HepG2 (cell line): ENCODE data around the gene KHK. TPM values are rescaled to one million over a fixed set of nuclear protein-coding genes. Genes with fewer than 3 reads are reported as not detected.

ENCODE experiments used
- ARNTL ChIP-seq: sonication (generic); formaldehyde crosslinking; IDR thresholded peaks from 2 replicates; pipeline ENCODE4 v1.4.0; 2020; ENCODE audit warnings: mild to moderate bottlenecking, missing genetic modification reagents
- ATAD3A ChIP-seq: sonication (generic); formaldehyde crosslinking; IDR thresholded peaks from 2 replicates; pipeline ENCODE4 v1.4.0; 2020; ENCODE audit warnings: missing genetic modification reagents
- ETS1 ChIP-seq: sonication (generic); formaldehyde crosslinking; IDR thresholded peaks from 2 replicates; pipeline ENCODE4 v1.4.0; 2020; ENCODE audit warnings: missing genetic modification reagents
- GABPA ChIP-seq, 2 experiments: IDR thresholded peaks; 2 replicates each; pipeline ENCODE4 v1.6.1; 2011 to 2016; ENCODE audit warnings: low read depth in 2 of 2, low read length in 1 of 2, missing biosample characterization in 1 of 2, missing genetic modification characterization in 1 of 2
- GABPB1 ChIP-seq: IDR thresholded peaks from 2 replicates; pipeline ENCODE4 v1.6.1; 2016; ENCODE audit warnings: mild to moderate bottlenecking, missing genetic modification reagents, moderate library complexity, missing compliant biosample characterization
- HNRNPK ChIP-seq: fragments of 200-400 bp; formaldehyde crosslinking; IDR thresholded peaks from 2 replicates; pipeline ENCODE4 v1.6.1; 2018; ENCODE audit warnings: low read length, low read depth, moderate library complexity, mild to moderate bottlenecking; ENCODE audit not compliant: poor library complexity, severe bottlenecking
- KLF15 ChIP-seq: sonication (generic); formaldehyde crosslinking; IDR thresholded peaks from 2 replicates; pipeline ENCODE4 v1.8.1; 2023; ENCODE audit warnings: borderline replicate concordance, mild to moderate bottlenecking, inconsistent platforms, missing genetic modification reagents, mixed read lengths
- MIER3 ChIP-seq: IDR thresholded peaks from 2 replicates; pipeline ENCODE4 v1.6.1; 2016; ENCODE audit warnings: missing compliant biosample characterization, borderline replicate concordance
- SAFB2 ChIP-seq: sonication (generic); formaldehyde crosslinking; IDR thresholded peaks from 2 replicates; pipeline ENCODE4 v1.5.1; 2020; ENCODE audit warnings: missing genetic modification reagents, low read depth, mild to moderate bottlenecking, borderline replicate concordance
- SRY ChIP-seq: sonication (generic); formaldehyde crosslinking; IDR thresholded peaks from 2 replicates; pipeline ENCODE4 v1.8.0; 2022; ENCODE audit warnings: mild to moderate bottlenecking, missing genetic modification reagents
- TBL1XR1 ChIP-seq: fragments of 150-350 bp; IDR thresholded peaks from 2 replicates; pipeline ENCODE4 v1.6.1; 2014; ENCODE audit warnings: borderline replicate concordance, low read length; ENCODE audit not compliant: partially characterized antibody
- ZFP82 ChIP-seq: sonication (generic); formaldehyde crosslinking; IDR thresholded peaks from 2 replicates; pipeline ENCODE4 v1.5.1; 2020; ENCODE audit warnings: mild to moderate bottlenecking, missing genetic modification reagents, borderline replicate concordance
- ZNF101 ChIP-seq: sonication (generic); formaldehyde crosslinking; IDR thresholded peaks from 2 replicates; pipeline ENCODE4 v1.4.0; 2020; ENCODE audit warnings: mild to moderate bottlenecking, low read depth, missing genetic modification reagents, borderline replicate concordance
- ZNF329 ChIP-seq: sonication (generic); formaldehyde crosslinking; IDR thresholded peaks from 2 replicates; pipeline ENCODE4 v1.9.0; 2021; ENCODE audit warnings: low read depth, mild to moderate bottlenecking, missing genetic modification reagents
- ZNF484 ChIP-seq: sonication (generic); formaldehyde crosslinking; IDR thresholded peaks from 2 replicates; pipeline ENCODE4 v1.5.1; 2020; ENCODE audit warnings: mild to moderate bottlenecking, low read depth, missing genetic modification reagents, borderline replicate concordance
- ZNF552 ChIP-seq: sonication (generic); formaldehyde crosslinking; IDR thresholded peaks from 2 replicates; pipeline ENCODE4 v1.9.0; 2022; ENCODE audit warnings: missing genetic modification reagents, mild to moderate bottlenecking, borderline replicate concordance
- ZNF609 ChIP-seq: sonication (generic); formaldehyde crosslinking; IDR thresholded peaks from 2 replicates; pipeline ENCODE4 v1.4.0; 2020; ENCODE audit warnings: mild to moderate bottlenecking, missing genetic modification reagents, borderline replicate concordance
- ZNF75D ChIP-seq: sonication (generic); formaldehyde crosslinking; IDR thresholded peaks from 2 replicates; pipeline ENCODE4 v1.8.1; 2023; ENCODE audit warnings: missing genetic modification reagents, mild to moderate bottlenecking, borderline replicate concordance
- ZXDC ChIP-seq: sonication (generic); formaldehyde crosslinking; IDR thresholded peaks from 2 replicates; pipeline ENCODE4 v1.5.0; 2020; ENCODE audit warnings: mild to moderate bottlenecking, missing genetic modification reagents
- polyA plus RNA-seq, 8 experiments: library from polyadenylated mRNA; depleted of rRNA in 3 of 8; stranded (reverse) in 7 of 8; unstranded in 1 of 8; fragments of >200 nt; fragmentation: Illumina TruSeq in 4 of 8; extraction: Trizol in 4 of 8; gene quantifications; 2 replicates each; pipeline versions ENCODE4 v1.2.1 to v1.2.3, GENCODE V29; 2011 to 2016; ENCODE audit warnings: low read depth in 4 of 8, missing spikeins in 1 of 8, mixed read lengths in 1 of 8; ENCODE audit not compliant: insufficient read depth in 1 of 8
- total RNA-seq, 5 experiments: library from RNA; depleted of rRNA; stranded (reverse); fragments of >200 nt; fragmentation: Illumina TruSeq; extraction: Trizol; gene quantifications; 2 replicates each; pipeline ENCODE4 v1.2.3, GENCODE V29; 2016; ENCODE audit warnings: low read depth in 1 of 5

Gene KHK
- total and polyA plus RNA-seq, 2 of the 13 experiments (the other 11 are each of a cell fraction or from before 2014, with no cell fraction given): 40.9 to 99.2 TPM

- TF ChIP-seq SRY (CRISPR knock-in tag) (peak; percentile 64; the same call in 1 of the 2 replicates), ETS1 (CRISPR knock-in tag) (peak; percentile 91; the same call in 1 of the 2 replicates), ZNF552 (CRISPR knock-in tag) (no peak; the same call in 1 of the 2 replicates), GABPB1 (CRISPR knock-in tag) (peak; percentile 76), TBL1XR1 (peak; percentile 5), SAFB2 (CRISPR knock-in tag) (peak; percentile 95), ZNF101 (CRISPR knock-in tag) (peak; percentile 59; the same call in 1 of the 2 replicates), ARNTL (CRISPR knock-in tag) (peak; percentile 96), HNRNPK (peak; percentile 42), MIER3 (CRISPR knock-in tag) (peak; percentile 90), ZNF484 (CRISPR knock-in tag) (no peak), ZFP82 (CRISPR knock-in tag) (no peak), ZNF609 (no peak; the same call in none of the 2 replicates), ZNF329 (CRISPR knock-in tag) (peak; percentile 50), ATAD3A (CRISPR knock-in tag) (no peak), ZXDC (CRISPR knock-in tag) (peak; percentile 67), KLF15 (CRISPR knock-in tag) (no peak), ZNF75D (CRISPR knock-in tag) (no peak), GABPA (IDR thresholded peaks at IDR 0.05; ENCODE audit: low read depth, low read length) (no peak), GABPA (CRISPR knock-in tag; IDR thresholded peaks at IDR 0.05; ENCODE audit: low read depth) (no peak)
Observed at GRCh38 chr2:27086090-27086723, 365 bp upstream of the KHK start (continued).
